CD1c-positive myeloid dendritic cell (primary cell): Measurements from ENCODE around the gene TNFAIP3.
"Not testable (repeated sequence)": the region's sequence is repeated elsewhere in the genome, so short reads cannot be mapped to it uniquely, and the experiment has no call there.

Experiments
- DNase-seq: peaks from one replicate; pipeline ENCODE4 v3.0.0-alpha.2; 2016; ENCODE audit errors: extremely low spot score

The TNFAIP3 gene

GRCh38 chr6:137878029-137878428 is 11.0 kb downstream of the TNFAIP3 start:
- DNase-seq, result peak; percentile 74

- DNase-seq, result no peak
Observed at GRCh38 chr6:137878486-137879285, 11.6 kb downstream of the TNFAIP3 start.

DNA sequence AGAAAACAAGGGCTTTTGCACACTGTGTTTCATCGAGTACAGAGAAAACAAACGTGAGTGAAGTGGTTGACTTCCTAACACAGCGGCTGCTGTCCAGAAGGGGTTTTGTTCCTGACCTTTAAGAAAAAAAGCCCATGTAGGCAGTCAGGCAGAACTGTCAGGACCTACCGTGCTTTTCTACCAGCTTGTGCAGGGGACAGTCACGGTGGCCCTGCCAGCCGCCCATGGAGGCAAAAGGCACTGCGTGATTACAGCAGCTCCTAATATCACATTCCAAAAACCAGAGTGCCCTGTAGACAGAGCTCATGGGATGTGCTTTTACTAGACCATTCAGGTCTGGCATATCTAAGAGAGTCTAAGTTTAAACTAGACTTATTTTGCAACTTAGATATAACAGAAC is 12.2 kb downstream of the TNFAIP3 start:
- no peak for DNase-seq

GRCh38 chr6:137879885-137880745 is 13.1 kb downstream of the TNFAIP3 start:
- no peak for DNase-seq

GRCh38 chr6:137880746-137881521 is 13.9 kb downstream of the TNFAIP3 start:
- no peak for DNase-seq

GRCh38 chr6:137881522-137881886 is 14.4 kb downstream of the TNFAIP3 start:
- DNase-seq, result no peak

GRCh38 chr6:137882225-137882961 is 15.3 kb downstream of the TNFAIP3 start:
- DNase-seq, result no peak

GRCh38 chr6:137883400-137884148 is 16.5 kb downstream of the TNFAIP3 start:
- DNase-seq, result no peak

DNA sequence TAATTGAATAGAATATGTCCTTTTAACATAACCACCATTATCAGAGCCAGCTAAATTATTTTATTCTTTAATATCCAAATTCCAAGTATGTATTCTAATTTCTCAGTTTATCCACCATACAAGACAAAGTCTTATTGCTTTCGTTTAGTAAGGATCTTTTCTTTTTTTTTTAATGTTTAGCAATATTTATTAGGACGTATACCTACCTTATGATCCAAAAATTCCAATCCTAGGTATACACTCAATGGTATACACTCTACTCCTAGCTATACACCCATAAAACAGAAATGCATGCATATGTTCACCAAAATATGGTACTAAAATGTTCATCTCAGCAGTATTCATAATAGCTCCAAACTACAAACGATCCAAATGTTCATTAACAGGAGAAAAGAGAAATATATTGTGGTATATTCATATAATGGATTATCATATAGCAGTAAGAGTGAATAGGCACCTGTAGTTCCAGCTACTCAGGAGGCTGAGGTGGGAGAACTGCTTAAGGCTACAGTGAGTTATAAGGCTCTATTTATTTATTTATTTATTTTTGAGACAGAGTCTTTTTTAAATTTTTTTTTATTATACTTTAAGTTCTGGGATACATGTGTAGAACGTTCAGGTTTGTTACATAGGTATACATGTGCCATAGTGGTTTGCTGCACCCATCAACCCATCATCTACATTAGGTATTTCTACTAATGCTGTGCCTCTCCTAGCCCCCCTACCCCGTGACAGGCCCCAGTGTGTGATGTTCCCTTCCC is 17.3 kb downstream of the TNFAIP3 start:
- no peak for DNase-seq

GRCh38 chr6:137884910-137885229 is 17.8 kb downstream of the TNFAIP3 start:
- DNase-seq, result not testable (repeated sequence)

GRCh38 chr6:137886226-137886625 is 19.2 kb downstream of the TNFAIP3 start:
- not testable (repeated sequence) for DNase-seq

- DNase-seq, result no peak
Observed at GRCh38 chr6:137890983-137891537, 24.0 kb downstream of the TNFAIP3 start.

DNA sequence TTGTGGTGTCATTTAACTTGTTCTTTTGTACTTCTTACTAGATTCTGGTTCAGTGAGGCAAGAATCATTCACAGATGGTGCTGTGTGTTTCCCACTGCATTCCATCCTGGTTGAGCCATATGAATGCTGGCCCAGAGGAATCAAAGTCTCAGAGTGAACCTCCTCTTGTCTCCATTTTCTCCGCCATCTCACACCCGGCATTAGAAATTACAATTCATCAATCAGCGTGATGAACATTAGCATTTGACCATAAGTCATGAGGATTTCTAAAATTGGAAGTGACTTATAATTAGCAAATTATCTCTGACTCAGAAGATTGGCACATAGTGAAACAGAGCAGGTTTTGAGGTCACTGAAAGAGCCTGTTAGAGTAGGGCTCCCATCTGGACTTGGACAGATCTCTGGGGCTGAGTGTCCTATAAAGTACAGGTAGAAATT is 25.2 kb downstream of the TNFAIP3 start:
- DNase-seq, result no peak

DNA sequence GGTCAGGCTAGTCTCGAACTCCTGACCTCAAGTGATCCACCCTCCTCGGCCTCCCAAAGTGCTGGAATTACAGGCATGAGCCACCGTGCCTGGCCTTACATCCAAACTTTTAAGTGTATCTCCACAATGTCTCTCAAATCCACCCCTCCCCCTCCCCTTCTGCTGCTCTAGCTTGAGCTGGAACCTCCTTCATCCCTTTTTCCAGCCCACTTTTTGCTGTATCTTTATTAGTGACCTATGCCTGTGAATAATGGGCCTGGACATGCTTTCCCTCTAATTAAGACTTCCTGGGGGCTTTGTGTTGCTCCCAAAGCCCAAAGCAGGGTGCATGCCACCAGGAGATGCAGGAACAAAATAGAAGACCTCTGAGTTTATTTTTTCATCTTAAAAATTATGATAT is 26.1 kb downstream of the TNFAIP3 start:
- no peak for DNase-seq

GRCh38 chr6:137893726-137894125 is 26.7 kb downstream of the TNFAIP3 start:
- no peak for DNase-seq

- DNase-seq, result not testable (repeated sequence)
Observed at GRCh38 chr6:137894378-137894777, 27.3 kb downstream of the TNFAIP3 start.

GRCh38 chr6:137894779-137895385 is 27.8 kb downstream of the TNFAIP3 start:
- DNase-seq, result no peak

DNA sequence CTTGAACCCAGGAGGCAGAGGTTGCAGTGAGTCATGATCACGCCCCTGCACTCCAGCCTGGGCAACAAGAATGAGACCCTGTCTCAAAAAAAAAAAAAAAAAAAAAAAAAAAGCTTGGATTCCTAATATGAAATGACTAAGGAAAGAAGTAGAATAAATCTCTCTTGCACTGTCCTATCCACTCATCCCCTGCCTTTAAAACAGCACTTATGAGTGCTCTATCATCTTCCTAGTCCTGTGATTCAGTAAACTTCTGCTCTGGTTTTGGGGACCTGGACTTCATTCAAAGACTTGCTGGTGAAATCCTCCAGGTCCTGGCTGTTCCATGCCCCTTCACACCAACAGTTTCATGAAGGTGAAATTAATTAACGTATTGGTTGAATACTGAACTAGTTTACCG is 29.6 kb downstream of the TNFAIP3 start:
- DNase-seq, result no peak

DNA sequence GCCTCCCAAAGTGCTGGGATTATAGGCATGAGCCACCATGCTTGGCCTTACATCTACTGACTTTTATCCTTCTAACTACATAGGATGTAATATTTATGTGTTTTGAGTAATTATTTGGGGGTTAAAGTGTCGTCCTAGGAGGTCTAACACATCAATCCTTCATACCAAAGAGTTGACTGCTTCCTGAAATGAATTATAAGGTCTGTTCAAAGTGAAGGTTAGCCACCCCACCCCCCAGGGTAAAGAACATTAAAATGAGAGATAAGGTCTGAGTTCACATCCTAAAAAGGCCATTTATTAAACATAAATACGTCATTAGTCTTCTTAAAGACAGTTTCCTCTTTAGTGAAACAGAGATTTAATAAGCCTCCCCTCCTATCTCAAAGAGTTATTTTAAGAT is 33.8 kb downstream of the TNFAIP3 start:
- no peak for DNase-seq
